GM21423 (cell line): ENCODE measurements around the gene SPRED2.

Experiments
- ATAC-seq: cut with Tn5 transposase; IDR thresholded peaks from one replicate; pipeline ENCODE4 v1.9.1; 2021; ENCODE audit warnings: mild to moderate bottlenecking, moderate library complexity; ENCODE audit not compliant: unreplicated experiment

Gene SPRED2

GRCh38 chr2:65388596-65389390, 43.6 kb downstream of the SPRED2 start:
- no peak for ATAC-seq

- peak; percentile 69 for ATAC-seq
Measured at GRCh38 chr2:65388051-65388531, 44.3 kb downstream of the SPRED2 start.

GRCh38 chr2:65386989-65387388, 45.4 kb downstream of the SPRED2 start:
- no peak for ATAC-seq

- ATAC-seq: no peak
Measured at GRCh38 chr2:65386344-65386743, 46.1 kb downstream of the SPRED2 start.

GRCh38 chr2:65383541-65384488, 48.6 kb downstream of the SPRED2 start:
- no peak for ATAC-seq

GRCh38 chr2:65382776-65383357, 49.5 kb downstream of the SPRED2 start:
- ATAC-seq: peak; percentile 79

GRCh38 chr2:65382323-65382722, 50.1 kb downstream of the SPRED2 start:
- no peak for ATAC-seq

- ATAC-seq: no peak
Measured at GRCh38 chr2:65381607-65382051, 50.8 kb downstream of the SPRED2 start.

- no peak for ATAC-seq
Measured at GRCh38 chr2:65380255-65380654, 52.1 kb downstream of the SPRED2 start.

- no peak for ATAC-seq
Measured at GRCh38 chr2:65379721-65380171, 52.7 kb downstream of the SPRED2 start.

GRCh38 chr2:65379223-65379622, 53.2 kb downstream of the SPRED2 start:
- ATAC-seq: no peak

- ATAC-seq: no peak
Measured at GRCh38 chr2:65378290-65378689, 54.1 kb downstream of the SPRED2 start.

GRCh38 chr2:65377556-65378192, 54.7 kb downstream of the SPRED2 start:
- peak; percentile 39 for ATAC-seq

GRCh38 chr2:65375723-65376122, 56.7 kb downstream of the SPRED2 start:
- no peak for ATAC-seq

- no peak for ATAC-seq
Measured at GRCh38 chr2:65374999-65375398, 57.4 kb downstream of the SPRED2 start.

GRCh38 chr2:65374575-65374974, 57.8 kb downstream of the SPRED2 start:
- ATAC-seq: no peak

- no peak for ATAC-seq
Measured at GRCh38 chr2:65373365-65373918, 59.0 kb downstream of the SPRED2 start.

GRCh38 chr2:65372619-65373018, 59.8 kb downstream of the SPRED2 start:
- no peak for ATAC-seq

- no peak for ATAC-seq
Measured at GRCh38 chr2:65371074-65371434, 61.3 kb downstream of the SPRED2 start.

GRCh38 chr2:65370387-65371073, 61.9 kb downstream of the SPRED2 start:
- peak; percentile 59 for ATAC-seq
